Glutamatergic neuron (in vitro differentiated cells): ENCODE data around the gene JCAD. TPM values are rescaled to one million over a fixed set of nuclear protein-coding genes. Genes with fewer than 3 reads are reported as not detected.

Experiments
- DNase-seq: peaks from one replicate; pipeline ENCODE4 v3.0.0; 2022
- H3K27ac Mint-ChIP-seq: one replicate; pipeline ENCODE4 v1.8.0; 2020; ENCODE audit warnings: mild to moderate bottlenecking, mixed read lengths, inconsistent platforms; ENCODE audit not compliant: unreplicated experiment
- H3K27me3 Mint-ChIP-seq: one replicate; pipeline ENCODE4 v1.8.0; 2020; ENCODE audit warnings: mild to moderate bottlenecking, moderate library complexity, mixed read lengths, inconsistent platforms; ENCODE audit not compliant: unreplicated experiment
- H3K36me3 Mint-ChIP-seq: one replicate; pipeline ENCODE4 v1.8.0; 2020; ENCODE audit warnings: mild to moderate bottlenecking, mixed read lengths, inconsistent platforms; ENCODE audit not compliant: unreplicated experiment
- H3K4me1 Mint-ChIP-seq: one replicate; pipeline ENCODE4 v1.8.0; 2020; ENCODE audit warnings: mild to moderate bottlenecking, low read depth, mixed read lengths, inconsistent platforms; ENCODE audit not compliant: unreplicated experiment
- H3K4me3 Mint-ChIP-seq: one replicate; pipeline ENCODE4 v1.8.0; 2020; ENCODE audit warnings: mild to moderate bottlenecking, mixed read lengths, inconsistent platforms; ENCODE audit not compliant: unreplicated experiment
- H3K9me3 Mint-ChIP-seq: one replicate; pipeline ENCODE4 v1.8.0; 2020; ENCODE audit warnings: mild to moderate bottlenecking, moderate library complexity, mixed read lengths, inconsistent platforms; ENCODE audit not compliant: unreplicated experiment
- CTCF ChIP-seq: fragments of 200-600 bp; sonication (generic); IDR thresholded peaks from one replicate; pipeline ENCODE4 v1.5.0; 2021; ENCODE audit not compliant: partially characterized antibody, unreplicated experiment
- total RNA-seq: library from RNA; stranded (reverse); fragmentation: NEBNext Ultra II Directional; extraction: Animal tissue kit (Norgen Biotek cat#: 25700); gene quantifications from one replicate; pipeline ENCODE4 v1.2.1, GENCODE V29; 2021; ENCODE audit not compliant: unreplicated experiment

JCAD gene
- total RNA-seq, 1 donor from 2014 or later: 0.32 TPM

- Mint-ChIP-seq H3K27me3 (no peaks in the 10 kb centered on the region), H3K4me3 (no peak overlapping the region), H3K27ac (no peak overlapping the region), H3K4me1 (no peaks in the 10 kb centered on the region), H3K36me3 (no peaks in the 10 kb centered on the region), H3K9me3 (peaks cover 1% of the 10 kb centered on the region)
- no peak for DNase-seq
- TF ChIP-seq CTCF: no peak
These were observed 16.6 kb downstream of the JCAD start for GRCh38 chr10:30042820-30043219.

GRCh38 chr10:30041196-30042105, 17.9 kb downstream of the JCAD start:
- Mint-ChIP-seq H3K27ac (no peak overlapping the region), H3K36me3 (peaks cover 6% of the 10 kb centered on the region), H3K27me3 (no peaks in the 10 kb centered on the region), H3K4me3 (no peak overlapping the region), H3K9me3 (peaks cover 1% of the 10 kb centered on the region), H3K4me1 (no peaks in the 10 kb centered on the region)
- DNase-seq: no peak
- TF ChIP-seq CTCF: no peak

GRCh38 chr10:30040597-30040996, 18.8 kb downstream of the JCAD start:
- no peak for DNase-seq
- H3K4me1 Mint-ChIP-seq: no peaks in the 10 kb centered on the region
- H3K4me3 Mint-ChIP-seq: no peak overlapping the region
- no peak for TF ChIP-seq CTCF
- no peak overlapping the region for H3K27ac Mint-ChIP-seq
- peaks cover 1% of the 10 kb centered on the region for H3K9me3 Mint-ChIP-seq
- H3K27me3 Mint-ChIP-seq: no peaks in the 10 kb centered on the region
- H3K36me3 Mint-ChIP-seq: peaks cover 6% of the 10 kb centered on the region

GRCh38 chr10:30039988-30040387, 19.4 kb downstream of the JCAD start:
- no peaks in the 10 kb centered on the region for H3K27me3 Mint-ChIP-seq
- H3K27ac Mint-ChIP-seq: no peak overlapping the region
- peaks cover 6% of the 10 kb centered on the region for H3K36me3 Mint-ChIP-seq
- no peak for DNase-seq
- H3K4me3 Mint-ChIP-seq: no peak overlapping the region
- peaks cover 1% of the 10 kb centered on the region for H3K9me3 Mint-ChIP-seq
- H3K4me1 Mint-ChIP-seq: no peaks in the 10 kb centered on the region
- no peak for TF ChIP-seq CTCF

GRCh38 chr10:30039567-30039966, 19.8 kb downstream of the JCAD start:
- H3K36me3 Mint-ChIP-seq: peaks cover 6% of the 10 kb centered on the region
- peaks cover 1% of the 10 kb centered on the region for H3K9me3 Mint-ChIP-seq
- H3K4me1 Mint-ChIP-seq: no peaks in the 10 kb centered on the region
- H3K27ac Mint-ChIP-seq: no peak overlapping the region
- no peak overlapping the region for H3K4me3 Mint-ChIP-seq
- H3K27me3 Mint-ChIP-seq: no peaks in the 10 kb centered on the region
- no peak for TF ChIP-seq CTCF
- no peak for DNase-seq
